ENCODE measurements around the gene SRP68. TPM values are rescaled to one million over a fixed set of nuclear protein-coding genes. Genes with fewer than 3 reads are reported as not detected.

SRP68 gene
- total RNA-seq, 4 donors from 2014 or later = 51.5 to 58.6 (median 53.5) TPM

GRCh38 chr17:76027159-76027839 lies 45.0 kb downstream of the SRP68 start, which contains the start of gene EVPL:
TSS of gene EVPL (minus strand) at chr17:76027306. CDS start at chr17:76027198, 108 bp downstream.
- Histone ChIP-seq H3K27ac (peak within 1 kb of the TSS in 1 of 4 donors; percentile 19), H3K4me1 (peaks cover 0 to 3% (median 0%) of the 10 kb centered on the region in 4 donors), H3K9me3 (no peaks in the 10 kb centered on the region), H3K4me3 (peak within 1 kb of the TSS in 1 of 4 donors; percentile 15), H3K27me3 (peaks cover 0 to 11% of the 10 kb centered on the region in 2 donors), H3K36me3 (no peaks in the 10 kb centered on the region)
- TF ChIP-seq POLR2A (IDR thresholded peaks at IDR 0.05) (no peak), CTCF (IDR thresholded peaks at IDR 0.05) (no peak), EP300 (IDR thresholded peaks at IDR 0.05) (no peak)
- no peak for DNase-seq (ENCODE audit: low spot score in 2 of 2)
- WGBS, 2 donors = 72 to 78% methylated on average over 9 to 12 of the region's 24 CpGs

GRCh38 chr17:76026714-76027158 lies 45.6 kb downstream of the SRP68 start:
- peak overlapping the region in 1 of 4 donors; percentile 19 for H3K27ac ChIP-seq

GRCh38 chr17:76025294-76025693 lies 47.0 kb downstream of the SRP68 start:
- peaks cover 0 to 3% (median 0%) of the 10 kb centered on the region in 4 donors for H3K4me1 ChIP-seq
- no peak overlapping the region for H3K27ac ChIP-seq
- no peak for DNase-seq (ENCODE audit: low spot score in 2 of 2)
- peaks cover 0 to 26% of the 10 kb centered on the region in 2 donors for H3K27me3 ChIP-seq
- no peak overlapping the region for H3K4me3 ChIP-seq
- TF ChIP-seq EP300 (IDR thresholded peaks at IDR 0.05) = no peak
- TF ChIP-seq POLR2A (IDR thresholded peaks at IDR 0.05) = no peak
- no peak for TF ChIP-seq CTCF (IDR thresholded peaks at IDR 0.05)
- WGBS, 2 donors = 89 to 90% methylated on average over 12 of the region's 12 CpGs
- no peaks in the 10 kb centered on the region for H3K36me3 ChIP-seq
- H3K9me3 ChIP-seq = no peaks in the 10 kb centered on the region

More at GRCh38 chr17:76026714-76027158, 45.6 kb downstream of the SRP68 start:
- H3K36me3 ChIP-seq = no peaks in the 10 kb centered on the region
- no peak for DNase-seq (ENCODE audit: low spot score in 2 of 2)
- TF ChIP-seq EP300 (IDR thresholded peaks at IDR 0.05) (no peak), CTCF (IDR thresholded peaks at IDR 0.05) (no peak), POLR2A (IDR thresholded peaks at IDR 0.05) (no peak)
- H3K4me1 ChIP-seq = peaks cover 0 to 3% (median 0%) of the 10 kb centered on the region in 4 donors
- peak overlapping the region in 1 of 4 donors; percentile 15 for H3K4me3 ChIP-seq
- WGBS, 2 donors = 40 to 71% methylated on average over 1 to 2 of the region's 15 CpGs
- H3K27me3 ChIP-seq = peaks cover 0 to 17% of the 10 kb centered on the region in 2 donors
- H3K9me3 ChIP-seq = no peaks in the 10 kb centered on the region

GRCh38 chr17:76024353-76024752 lies 48.0 kb downstream of the SRP68 start:
- TF ChIP-seq POLR2A (IDR thresholded peaks at IDR 0.05) (no peak), CTCF (IDR thresholded peaks at IDR 0.05) (no peak), EP300 (IDR thresholded peaks at IDR 0.05) (no peak)
- Histone ChIP-seq H3K9me3 (no peaks in the 10 kb centered on the region), H3K27ac (no peak overlapping the region), H3K4me1 (no peaks in the 10 kb centered on the region), H3K27me3 (peaks cover 0 to 26% of the 10 kb centered on the region in 2 donors), H3K36me3 (no peaks in the 10 kb centered on the region), H3K4me3 (no peak overlapping the region)
- WGBS, 2 donors = 82 to 83% methylated on average over 9 of the region's 9 CpGs
- DNase-seq (ENCODE audit: low spot score in 2 of 2) = no peak

GRCh38 chr17:76023900-76024237 lies 48.4 kb downstream of the SRP68 start:
- WGBS, 2 donors = 84 to 92% methylated on average over 7 to 9 of the region's 9 CpGs
- no peaks in the 10 kb centered on the region for H3K36me3 ChIP-seq
- DNase-seq (ENCODE audit: low spot score in 2 of 2) = no peak
- no peak overlapping the region for H3K27ac ChIP-seq
- no peak overlapping the region for H3K4me3 ChIP-seq
- no peaks in the 10 kb centered on the region for H3K9me3 ChIP-seq
- no peaks in the 10 kb centered on the region for H3K4me1 ChIP-seq
- no peak for TF ChIP-seq CTCF (IDR thresholded peaks at IDR 0.05)
- TF ChIP-seq EP300 (IDR thresholded peaks at IDR 0.05) = no peak
- no peak for TF ChIP-seq POLR2A (IDR thresholded peaks at IDR 0.05)
- peaks cover 0 to 22% of the 10 kb centered on the region in 2 donors for H3K27me3 ChIP-seq
